Suprapubic skin (tissue), 4 donors: ENCODE measurements around the gene PPM1H. TPM values are rescaled to one million over a fixed set of nuclear protein-coding genes. Genes with fewer than 3 reads are reported as not detected.

Source experiments
- DNase-seq, 2 donors: peaks; one replicate each; pipeline ENCODE4 v3.0.0-alpha.2; 2019; ENCODE audit warnings: low spot score in 2 of 2
- H3K27ac ChIP-seq: fragments of 200-600 bp; sonication (generic); one replicate; pipeline ENCODE4 v1.5.1; 2019
- H3K27me3 ChIP-seq: fragments of 200-600 bp; sonication (generic); one replicate; pipeline ENCODE4 v1.5.1; 2019
- H3K36me3 ChIP-seq: fragments of 200-600 bp; sonication (generic); one replicate; pipeline ENCODE4 v1.5.1; 2019
- H3K4me1 ChIP-seq: fragments of 200-600 bp; sonication (generic); one replicate; pipeline ENCODE4 v1.5.1; 2019
- H3K4me3 ChIP-seq: fragments of 200-600 bp; sonication (generic); one replicate; pipeline ENCODE4 v1.5.1; 2019; ENCODE audit warnings: mild to moderate bottlenecking
- H3K9me3 ChIP-seq: fragments of 200-600 bp; sonication (generic); one replicate; pipeline ENCODE4 v1.5.1; 2019
- CTCF ChIP-seq, 2 donors: fragments of 200-600 bp in 1 of 2; fragments of 450-650 bp in 1 of 2; sonication (generic) in 1 of 2; IDR thresholded peaks; one replicate each; pipeline ENCODE4 v1.5.1; 2016 to 2019; ENCODE audit warnings: antibody characterized with exemption in 2 of 2, mild to moderate bottlenecking in 1 of 2, moderate library complexity in 1 of 2
- EP300 ChIP-seq: sonication (generic); formaldehyde crosslinking; IDR thresholded peaks from one replicate; pipeline ENCODE4 v1.6.1; 2017; ENCODE audit warnings: antibody characterized with exemption
- POLR2A ChIP-seq, 2 donors: fragments of 450-650 bp; IDR thresholded peaks; one replicate each; pipeline ENCODE4 v1.6.1; 2017; ENCODE audit warnings: antibody characterized with exemption in 2 of 2, mild to moderate bottlenecking in 2 of 2, moderate library complexity in 2 of 2
- POLR2AphosphoS5 ChIP-seq, 3 donors: sonication (generic); formaldehyde crosslinking; IDR thresholded peaks; one replicate each; pipeline ENCODE4 v1.6.1; 2017; ENCODE audit warnings: antibody characterized with exemption in 3 of 3
- WGBS: methylation state at CpG from one replicate; pipeline ENCODE4 v1.1.5; 2018; 5-methylcytosine and 5-hydroxymethylcytosine counted together
- total RNA-seq, 4 donors: library from RNA; depleted of rRNA; stranded (reverse); fragments of >200 nt; gene quantifications; one replicate each; pipeline ENCODE4 v1.1.0, GENCODE V29; 2016

Gene PPM1H
- total RNA-seq, 4 donors from 2014 or later = 2.3 to 8.1 (median 4.9) TPM

- Histone ChIP-seq H3K4me1 (no peaks in the 10 kb centered on the region), H3K27me3 (no peaks in the 10 kb centered on the region), H3K36me3 (no peaks in the 10 kb centered on the region), H3K9me3 (no peaks in the 10 kb centered on the region), H3K27ac (no peak overlapping the region), H3K4me3 (no peak overlapping the region)
- DNase-seq = no peak
- no peak for TF ChIP-seq EP300
- TF ChIP-seq CTCF (IDR thresholded peaks at IDR 0.05) = no peak
- no peak for TF ChIP-seq POLR2AphosphoS5 (IDR thresholded peaks at IDR 0.05)
- TF ChIP-seq POLR2A (IDR thresholded peaks at IDR 0.05) = no peak
Measured at GRCh38 chr12:62776575-62776974, 158.4 kb downstream of the PPM1H start.

DNA sequence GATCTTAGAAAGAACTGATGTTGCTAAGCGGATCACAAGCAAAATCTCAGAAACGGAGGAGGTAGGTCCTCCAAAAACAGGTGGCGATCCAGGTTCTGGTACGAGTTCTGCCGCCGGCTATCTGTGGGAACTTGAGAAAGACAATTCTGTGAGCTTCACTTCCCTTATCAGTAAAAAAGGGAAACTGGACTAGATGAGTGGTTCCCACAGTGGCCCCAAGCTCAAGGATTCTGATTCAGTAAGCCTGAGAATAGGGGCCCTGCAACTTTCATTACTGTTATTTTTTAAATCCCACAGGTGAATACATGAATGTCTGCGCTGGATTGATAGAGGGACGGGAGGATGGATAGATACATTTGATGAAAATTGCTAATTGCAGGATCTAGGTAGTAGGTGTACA lies 160.2 kb downstream of the PPM1H start:
- Histone ChIP-seq H3K9me3 (no peaks in the 10 kb centered on the region), H3K27ac (no peak overlapping the region), H3K36me3 (no peaks in the 10 kb centered on the region), H3K27me3 (no peaks in the 10 kb centered on the region), H3K4me3 (no peak overlapping the region), H3K4me1 (peaks cover 5% of the 10 kb centered on the region)
- no peak for TF ChIP-seq POLR2A (IDR thresholded peaks at IDR 0.05)
- TF ChIP-seq EP300 = no peak
- TF ChIP-seq POLR2AphosphoS5 (IDR thresholded peaks at IDR 0.05) = no peak
- TF ChIP-seq CTCF (IDR thresholded peaks at IDR 0.05) = no peak
- WGBS = 93% methylated on average over 8 of the region's 8 CpGs
- no peak for DNase-seq

DNA sequence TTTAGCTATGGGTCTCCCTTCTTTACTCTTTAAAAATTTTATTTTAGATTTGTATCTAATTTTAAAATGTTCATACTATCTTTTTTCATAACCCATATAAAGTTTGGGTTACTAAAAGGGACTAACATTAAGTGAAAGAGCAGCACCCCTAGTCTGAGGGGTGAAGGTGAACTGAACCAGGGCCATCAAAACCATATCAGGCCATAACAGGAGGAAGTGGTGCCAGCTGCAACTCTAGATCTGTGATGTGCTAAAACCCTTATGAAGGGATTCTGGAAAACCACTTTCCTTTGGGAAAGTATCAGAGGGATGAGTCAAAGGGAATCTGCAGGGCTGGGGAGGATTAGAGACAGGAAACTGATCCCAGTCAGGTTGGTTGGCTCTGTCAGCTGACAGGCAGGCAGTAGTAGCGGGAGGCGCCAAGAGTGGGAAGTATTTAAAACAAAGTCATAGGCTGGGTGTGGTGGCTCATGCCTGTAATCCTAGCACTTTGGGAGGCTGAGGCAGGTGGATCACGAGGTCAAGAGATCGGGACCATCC lies 162.5 kb downstream of the PPM1H start:
- H3K9me3 ChIP-seq = no peaks in the 10 kb centered on the region
- peaks cover 11% of the 10 kb centered on the region for H3K4me1 ChIP-seq
- H3K27ac ChIP-seq = no peak overlapping the region
- WGBS = 89% methylated on average over 4 of the region's 4 CpGs
- no peak overlapping the region for H3K4me3 ChIP-seq
- no peak for DNase-seq
- no peaks in the 10 kb centered on the region for H3K36me3 ChIP-seq
- TF ChIP-seq CTCF (IDR thresholded peaks at IDR 0.05) (no peak), POLR2AphosphoS5 (IDR thresholded peaks at IDR 0.05) (no peak), EP300 (no peak), POLR2A (IDR thresholded peaks at IDR 0.05) (no peak)
- H3K27me3 ChIP-seq = no peaks in the 10 kb centered on the region

- Histone ChIP-seq H3K27me3 (no peaks in the 10 kb centered on the region), H3K4me3 (no peak overlapping the region), H3K27ac (no peak overlapping the region), H3K9me3 (no peaks in the 10 kb centered on the region), H3K4me1 (peaks cover 11% of the 10 kb centered on the region), H3K36me3 (no peaks in the 10 kb centered on the region)
- DNase-seq = no peak
- WGBS = 86% methylated on average over 2 of the region's 2 CpGs
- TF ChIP-seq EP300 (no peak), POLR2A (IDR thresholded peaks at IDR 0.05) (no peak), CTCF (IDR thresholded peaks at IDR 0.05) (no peak), POLR2AphosphoS5 (IDR thresholded peaks at IDR 0.05) (no peak)
Measured at GRCh38 chr12:62771828-62772227, 163.1 kb downstream of the PPM1H start.

- H3K9me3 ChIP-seq = no peaks in the 10 kb centered on the region
- no peak for TF ChIP-seq POLR2A (IDR thresholded peaks at IDR 0.05)
- TF ChIP-seq EP300 = no peak
- TF ChIP-seq CTCF (IDR thresholded peaks at IDR 0.05) = no peak
- no peak for TF ChIP-seq POLR2AphosphoS5 (IDR thresholded peaks at IDR 0.05)
- no peak for DNase-seq
- 75% methylated on average over 2 of the region's 2 CpGs for WGBS
- H3K4me3 ChIP-seq = no peak overlapping the region
- peaks cover 11% of the 10 kb centered on the region for H3K4me1 ChIP-seq
- H3K36me3 ChIP-seq = no peaks in the 10 kb centered on the region
- no peaks in the 10 kb centered on the region for H3K27me3 ChIP-seq
- H3K27ac ChIP-seq = no peak overlapping the region
Measured at GRCh38 chr12:62770381-62770780, 164.6 kb downstream of the PPM1H start.
